GM13977 (cell line): ENCODE measurements around the gene SLC25A26.

Experiments used
- DNase-seq: peaks from one replicate; pipeline ENCODE4 v3.0.0; 2012; ENCODE audit warnings: low spot score
- CTCF ChIP-seq: IDR thresholded peaks from 2 replicates; pipeline ENCODE4 v1.5.1; 2012; ENCODE audit warnings: mild to moderate bottlenecking, control low read depth; ENCODE audit not compliant: insufficient read depth; ENCODE audit errors: extremely low read depth, missing control alignments
- in situ Hi-C: fragments of 300-500 bp; cut with MboI; formaldehyde crosslinking; loops from one replicate; pipeline ENCODE4 v1.12.0; 2022; ENCODE audit warnings: low sequenced_read_pairs, low pct_unique_long_range_greater_than_20kb, mixed read lengths, inconsistent platforms; ENCODE audit not compliant: unreplicated experiment

Gene SLC25A26

GRCh38 chr3:66363148-66363547 is 142.3 kb downstream of the SLC25A26 start:
- no peak for TF ChIP-seq CTCF
- DNase-seq, result no peak
- in situ Hi-C loops, result no loop called here

GRCh38 chr3:66365080-66365479 is 144.3 kb downstream of the SLC25A26 start:
- in situ Hi-C loops, result no loop called here
- TF ChIP-seq CTCF, result no peak
- DNase-seq, result no peak

GRCh38 chr3:66366747-66367146 is 145.9 kb downstream of the SLC25A26 start:
- DNase-seq, result no peak
- TF ChIP-seq CTCF, result no peak
- in situ Hi-C loops, result no loop called here

DNA sequence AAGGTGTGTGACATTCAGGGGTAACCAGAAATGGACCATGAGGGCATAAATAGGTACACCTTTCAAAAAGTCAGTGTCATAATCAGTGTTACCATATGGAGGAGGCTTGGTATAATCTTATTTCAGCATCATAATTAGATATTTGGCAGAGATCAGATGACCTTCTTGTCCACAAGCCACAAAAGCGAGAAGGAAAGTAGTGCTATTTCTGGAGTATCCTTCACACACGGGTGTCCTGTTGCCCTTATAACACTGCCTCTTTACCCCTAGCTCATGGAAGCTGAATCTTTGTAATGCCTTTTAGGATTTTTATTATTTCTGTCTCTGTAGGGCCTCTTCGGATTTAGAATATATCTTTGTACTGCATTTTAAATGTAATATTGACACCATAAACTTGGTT is 147.2 kb downstream of the SLC25A26 start:
- no peak for TF ChIP-seq CTCF
- in situ Hi-C loops, result no loop called here
- DNase-seq, result no peak

GRCh38 chr3:66370179-66370578 is 149.4 kb downstream of the SLC25A26 start:
- no peak for DNase-seq
- no peak for TF ChIP-seq CTCF
- in situ Hi-C loops, result no loop called here

DNA sequence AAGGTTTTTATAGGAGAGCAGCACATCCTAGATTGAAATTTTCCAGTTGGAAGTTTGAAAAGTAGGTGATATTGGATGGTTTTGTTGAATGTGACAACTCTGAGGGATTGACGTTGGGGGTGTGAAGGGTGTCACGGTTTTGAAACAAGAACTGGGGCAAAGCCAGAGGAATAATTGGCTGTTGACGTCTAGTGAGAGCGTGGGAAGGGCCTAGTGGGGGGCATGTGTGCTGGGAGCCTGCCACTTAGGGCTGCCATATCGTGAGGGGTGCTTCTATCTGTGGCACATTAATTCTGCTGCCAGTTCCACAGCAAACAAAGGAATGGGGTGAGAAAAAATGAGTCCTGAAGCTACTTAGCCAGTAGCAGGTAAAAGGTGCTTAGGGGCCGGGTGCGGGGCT is 150.6 kb downstream of the SLC25A26 start:
- in situ Hi-C loops, result no loop called here
- TF ChIP-seq CTCF, result no peak
- DNase-seq, result no peak
